GM21619 (cell line): ENCODE results near the gene MPP4.

Experiments
- ATAC-seq: cut with Tn5 transposase; IDR thresholded peaks from one replicate; pipeline ENCODE4 v1.9.1; 2021; ENCODE audit not compliant: unreplicated experiment

The MPP4 gene, protein sequence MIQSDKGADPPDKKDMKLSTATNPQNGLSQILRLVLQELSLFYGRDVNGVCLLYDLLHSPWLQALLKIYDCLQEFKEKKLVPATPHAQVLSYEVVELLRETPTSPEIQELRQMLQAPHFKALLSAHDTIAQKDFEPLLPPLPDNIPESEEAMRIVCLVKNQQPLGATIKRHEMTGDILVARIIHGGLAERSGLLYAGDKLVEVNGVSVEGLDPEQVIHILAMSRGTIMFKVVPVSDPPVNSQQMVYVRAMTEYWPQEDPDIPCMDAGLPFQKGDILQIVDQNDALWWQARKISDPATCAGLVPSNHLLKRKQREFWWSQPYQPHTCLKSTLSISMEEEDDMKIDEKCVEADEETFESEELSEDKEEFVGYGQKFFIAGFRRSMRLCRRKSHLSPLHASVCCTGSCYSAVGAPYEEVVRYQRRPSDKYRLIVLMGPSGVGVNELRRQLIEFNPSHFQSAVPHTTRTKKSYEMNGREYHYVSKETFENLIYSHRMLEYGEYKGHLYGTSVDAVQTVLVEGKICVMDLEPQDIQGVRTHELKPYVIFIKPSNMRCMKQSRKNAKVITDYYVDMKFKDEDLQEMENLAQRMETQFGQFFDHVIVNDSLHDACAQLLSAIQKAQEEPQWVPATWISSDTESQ

GRCh38 chr2:201698588-201699226 lies at the start of gene MPP4:
Gene MPP4, minus strand, starts transcription at chr2:201698644. Its CDS starts 4,690 bp downstream, at chr2:201693954.
- ATAC-seq, result no peak

DNA sequence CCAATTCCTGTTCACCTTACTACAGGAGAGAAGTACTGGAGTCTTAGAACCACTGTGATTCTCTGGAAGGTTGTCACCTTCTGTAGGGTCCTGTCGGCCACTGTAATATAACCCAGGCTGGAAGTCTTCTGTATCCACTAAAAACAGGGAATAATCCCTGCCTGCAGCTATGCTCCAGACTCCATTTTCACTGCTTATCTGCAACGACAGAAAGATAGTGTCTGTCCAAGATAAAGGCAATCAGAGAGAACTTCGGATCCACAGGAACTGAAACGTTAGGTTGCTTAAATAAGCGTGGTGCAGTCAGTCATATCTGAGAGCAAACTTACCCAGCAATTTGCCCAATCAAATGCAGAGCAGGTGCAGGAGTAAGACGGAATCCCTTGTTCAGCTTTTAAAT lies 48.1 kb upstream of the MPP4 start:
- no peak for ATAC-seq

DNA sequence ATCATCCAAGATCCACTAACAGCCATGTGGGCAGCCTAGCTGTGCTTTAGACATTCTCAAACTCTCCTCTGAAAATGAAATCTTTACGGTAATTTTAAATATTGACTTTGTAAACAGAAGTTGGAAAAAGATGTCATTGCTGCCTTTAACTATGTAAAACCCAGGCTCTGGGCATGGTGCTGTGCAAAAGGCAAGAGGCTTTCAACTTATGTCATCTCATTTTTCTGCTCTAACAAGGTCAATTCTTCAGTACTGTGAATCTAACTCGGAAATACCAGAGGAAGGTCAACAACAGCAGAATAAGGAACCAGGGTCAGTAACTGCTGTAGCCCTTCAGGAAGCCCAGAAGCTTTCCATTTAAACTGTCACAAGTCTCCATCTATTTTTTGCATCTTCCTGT lies 37.0 kb upstream of the MPP4 start:
- ATAC-seq, result no peak

- no peak for ATAC-seq
These were observed 35.7 kb upstream of the MPP4 start for GRCh38 chr2:201734111-201734510.

DNA sequence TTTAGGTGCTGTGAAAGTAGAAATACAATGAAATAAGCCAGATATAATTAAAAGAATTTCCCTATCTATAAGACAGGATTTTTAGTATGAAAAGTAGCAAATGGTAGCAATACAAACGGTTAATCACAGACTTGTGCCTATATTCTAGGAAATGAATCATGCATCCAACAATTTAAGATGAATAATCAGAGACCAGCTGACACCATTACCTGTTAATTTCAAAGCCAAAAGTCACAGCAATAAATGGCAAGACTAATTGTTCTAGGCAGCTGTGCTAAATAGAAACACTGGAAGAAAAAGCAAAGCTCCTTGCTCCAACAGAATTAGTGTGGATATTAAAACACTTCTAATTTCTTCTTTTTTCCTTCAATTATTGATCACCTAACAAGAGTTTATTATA lies 35.1 kb upstream of the MPP4 start:
- ATAC-seq, result no peak

GRCh38 chr2:201730651-201731285 lies 32.3 kb upstream of the MPP4 start:
- ATAC-seq, result no peak

- no peak for ATAC-seq
These were observed 17.0 kb upstream of the MPP4 start for GRCh38 chr2:201715459-201715858.

DNA sequence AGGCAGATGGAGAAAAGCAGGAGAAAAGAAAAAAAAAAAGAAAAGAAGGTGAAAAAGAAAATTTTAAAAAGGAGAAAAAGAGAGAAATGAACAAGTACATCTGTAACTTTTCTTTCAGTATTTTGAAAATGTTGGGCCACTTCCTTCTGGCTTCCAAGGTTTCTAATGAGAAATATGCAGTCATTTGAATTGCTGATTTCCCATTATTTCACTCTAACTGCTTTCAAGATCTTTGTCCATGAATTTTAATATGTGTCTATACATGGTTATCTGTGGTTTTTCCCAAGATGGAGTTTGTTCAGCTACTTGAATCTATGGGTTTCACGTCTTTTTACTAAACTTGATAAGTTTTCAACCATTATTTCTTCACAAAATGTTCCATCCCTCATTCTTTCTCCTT lies 14.3 kb upstream of the MPP4 start:
- no peak for ATAC-seq

GRCh38 chr2:201709747-201710146 lies 11.3 kb upstream of the MPP4 start:
- ATAC-seq, result no peak

GRCh38 chr2:201709049-201709448 lies 10.6 kb upstream of the MPP4 start:
- no peak for ATAC-seq

GRCh38 chr2:201707753-201708152 lies 9.3 kb upstream of the MPP4 start:
- no peak for ATAC-seq

DNA sequence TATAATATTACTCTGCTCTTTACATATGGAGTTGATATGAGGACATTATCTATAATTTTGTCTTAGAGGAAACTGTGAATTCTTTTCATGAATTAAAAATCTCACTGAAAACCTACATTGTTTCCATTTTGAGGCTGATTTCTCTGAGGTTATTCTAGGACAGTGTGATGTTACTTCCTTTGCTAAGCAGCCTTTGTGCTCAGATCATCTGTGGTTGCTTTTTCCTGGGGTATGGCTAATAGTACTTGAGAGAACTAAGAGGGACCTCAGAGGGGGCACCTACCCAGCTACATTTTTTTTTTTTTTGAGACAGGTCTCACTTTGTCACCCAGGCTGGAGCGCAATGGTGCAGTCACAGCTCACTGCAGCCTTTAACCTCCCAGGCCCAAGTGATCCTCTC lies 8.7 kb upstream of the MPP4 start:
- no peak for ATAC-seq

DNA sequence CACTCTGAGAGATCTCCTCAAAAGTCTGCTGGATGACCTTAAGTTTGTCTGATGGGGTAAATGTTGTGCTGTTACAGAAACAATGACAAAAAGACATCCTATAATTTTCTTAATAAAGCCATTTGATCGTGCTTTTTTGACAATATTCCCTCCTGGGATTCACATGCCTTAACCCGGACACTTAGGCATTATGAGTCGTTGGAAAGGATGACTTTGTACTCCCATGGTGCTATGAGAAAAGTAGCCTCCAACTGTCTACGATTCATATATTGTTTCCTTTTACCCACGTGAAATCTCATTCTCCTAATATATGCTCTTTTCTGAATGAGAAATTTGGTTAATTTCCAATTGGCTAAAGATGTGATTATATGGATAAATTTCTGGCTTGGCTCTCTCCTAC lies 6.1 kb upstream of the MPP4 start:
- no peak for ATAC-seq

GRCh38 chr2:201701646-201702045 lies 3.2 kb upstream of the MPP4 start:
- no peak for ATAC-seq

DNA sequence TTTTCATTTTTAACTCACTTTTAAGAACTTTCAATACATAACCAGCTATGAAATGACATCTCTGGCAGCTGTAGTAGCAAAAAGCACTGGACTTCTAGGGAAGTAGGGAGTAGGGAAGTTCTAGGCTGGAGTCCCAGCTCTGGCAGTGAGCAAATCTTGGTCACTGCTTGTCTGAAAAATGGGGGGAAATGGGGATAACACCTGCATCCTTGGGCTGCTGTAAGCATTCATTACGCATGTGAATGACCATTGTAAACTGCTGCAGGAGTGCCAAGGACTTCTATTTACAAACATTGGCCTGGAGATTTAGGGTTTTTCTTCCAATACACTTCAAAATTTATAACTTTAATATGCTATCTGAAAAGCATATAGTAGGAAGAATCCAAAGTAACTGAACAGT lies 972 bp upstream of the MPP4 start:
- ATAC-seq, result no peak

- ATAC-seq, result no peak
These were observed 545 bp downstream of the MPP4 start for GRCh38 chr2:201697899-201698298.

GRCh38 chr2:201696151-201696659 lies 2.2 kb downstream of the MPP4 start:
- ATAC-seq, result no peak

DNA sequence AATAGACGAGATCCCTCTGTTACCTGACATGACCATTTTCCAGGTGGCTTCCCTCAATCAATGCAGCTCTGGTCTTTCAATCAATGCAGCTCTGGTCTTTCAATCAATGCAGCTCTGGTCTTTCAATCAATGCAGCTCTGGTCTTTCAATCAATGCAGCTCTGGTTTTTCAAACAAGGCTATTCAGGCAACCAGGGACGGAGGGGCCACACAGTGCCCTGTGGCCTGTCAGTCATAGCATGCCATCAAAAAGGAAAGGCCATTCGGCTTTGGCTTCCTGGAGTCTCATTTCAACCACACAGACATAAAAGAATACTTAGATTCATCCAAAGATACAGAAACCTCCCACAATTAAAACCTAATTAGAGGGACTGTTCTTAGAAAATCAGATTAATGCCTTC lies 13.3 kb downstream of the MPP4 start:
- ATAC-seq, result no peak

DNA sequence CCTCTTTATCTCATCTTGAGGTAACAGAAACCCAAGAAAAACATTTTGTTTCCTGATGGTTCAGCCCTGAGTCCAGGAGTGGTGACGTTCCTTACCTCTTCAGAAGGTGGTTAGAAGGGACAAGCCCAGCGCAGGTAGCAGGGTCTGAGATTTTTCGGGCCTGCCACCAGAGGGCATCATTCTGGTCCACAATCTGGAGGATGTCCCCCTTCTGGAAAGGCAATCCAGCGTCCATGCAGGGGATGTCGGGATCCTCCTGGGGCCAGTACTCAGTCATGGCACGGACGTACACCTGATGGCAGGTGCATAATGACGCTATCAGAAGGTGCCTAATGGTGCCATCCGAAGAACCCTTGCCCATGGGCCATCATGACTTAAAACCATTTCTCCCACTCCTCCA lies 17.7 kb downstream of the MPP4 start:
- ATAC-seq, result no peak

- ATAC-seq, result no peak
These were observed 20.0 kb downstream of the MPP4 start for GRCh38 chr2:201678401-201678800.

DNA sequence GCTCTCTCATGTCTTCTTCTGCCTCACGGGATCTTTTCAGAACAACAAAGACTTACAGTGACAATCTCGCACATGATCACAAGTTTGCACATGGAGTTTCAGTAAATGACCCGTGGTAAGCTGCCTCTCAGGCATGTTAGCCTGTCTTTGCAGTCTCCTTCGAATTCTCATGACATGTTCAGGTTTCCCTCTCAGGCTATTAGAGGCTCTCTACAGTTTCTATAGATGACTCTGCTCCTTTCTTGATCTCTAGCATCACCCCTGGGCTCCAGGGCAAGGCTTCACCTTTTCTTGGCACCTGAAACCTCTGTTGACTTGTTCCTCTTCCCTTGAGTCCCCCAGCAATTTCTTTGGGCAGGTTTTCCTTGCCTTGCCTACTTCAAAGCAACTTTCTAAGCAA lies 23.0 kb downstream of the MPP4 start:
- no peak for ATAC-seq

DNA sequence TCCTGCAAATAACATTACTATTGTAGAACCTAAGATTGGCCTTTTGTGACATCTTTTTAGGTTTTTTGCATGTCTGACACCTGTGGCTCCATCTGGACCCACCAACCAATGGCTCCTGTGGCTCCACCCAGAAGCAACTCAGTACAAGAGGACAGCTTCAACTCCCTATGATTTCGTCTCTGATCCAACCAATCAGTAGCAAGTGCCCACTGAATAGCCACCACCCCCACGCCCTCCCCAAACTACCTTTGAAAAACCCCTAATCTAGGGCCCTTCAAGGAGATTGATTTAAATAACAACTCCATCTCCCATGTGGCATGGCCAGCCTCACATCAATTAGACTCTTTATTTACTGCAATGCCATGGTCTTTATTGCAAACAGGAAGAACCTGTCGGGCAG lies 23.6 kb downstream of the MPP4 start:
- ATAC-seq, result no peak
